ENCODE results near the gene FSTL4.

DNA sequence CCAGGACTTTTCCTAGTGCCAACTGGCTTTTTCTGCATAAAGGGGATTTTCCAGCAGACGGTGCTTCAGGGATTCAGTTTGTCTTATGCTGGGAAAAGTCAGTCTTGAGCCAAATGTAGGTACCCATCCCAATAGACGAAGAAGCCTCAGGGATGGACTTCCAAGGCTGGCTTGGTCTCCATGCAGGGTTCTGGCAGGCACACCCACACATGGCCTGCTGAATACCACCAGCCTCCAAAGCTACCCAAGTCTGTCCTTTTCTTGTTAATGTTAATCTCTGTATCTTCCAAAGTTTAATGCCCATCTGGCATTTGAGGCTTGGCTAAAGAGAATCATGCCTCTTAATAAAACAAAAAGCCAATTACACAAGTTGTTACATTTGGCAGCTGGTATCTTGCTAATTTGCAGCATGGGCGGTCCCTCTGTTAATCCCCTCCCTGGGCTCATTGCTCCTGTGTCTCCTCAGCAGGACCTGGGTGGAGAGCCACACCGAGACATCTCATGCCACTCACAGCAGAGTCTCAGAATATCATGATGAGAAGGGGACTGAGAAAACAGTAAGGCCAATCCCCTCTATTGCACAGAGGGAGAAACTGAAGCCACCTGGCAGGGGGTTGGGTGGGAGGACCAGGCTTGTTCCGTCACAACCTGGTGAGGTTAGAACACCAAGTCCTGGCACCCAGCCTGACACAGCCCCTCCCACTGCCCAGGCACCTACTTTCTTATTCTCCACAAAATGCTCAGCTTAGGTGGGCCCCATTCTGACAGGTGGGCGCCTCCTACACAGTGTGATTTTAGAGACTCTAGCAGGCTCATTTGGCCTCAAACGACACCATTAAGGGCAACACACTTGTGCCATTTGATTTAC is 243.2 kb downstream of the FSTL4 start:
- TF ChIP-seq CTCF (IDR thresholded peaks at IDR 0.05) (no peak), EP300 (IDR thresholded peaks at IDR 0.05) (no peak), POLR2A (IDR thresholded peaks at IDR 0.05) (no peak)

Data from ovary (tissue), 3 donors.